NT2/D1 (cell line): ENCODE measurements around the gene BIRC5.

Experiments used
- DNase-seq: peaks from one replicate; pipeline ENCODE4 v3.0.0-alpha.2; 2011; ENCODE audit warnings: low read depth, low spot score
- H3K27me3 ChIP-seq: 2 replicates; pipeline ENCODE4 v1.6.0; 2011; ENCODE audit warnings: mild to moderate bottlenecking; ENCODE audit not compliant: insufficient read length, insufficient read depth
- H3K36me3 ChIP-seq: 2 replicates; pipeline ENCODE4 v1.6.1; 2011; ENCODE audit warnings: mild to moderate bottlenecking, low read length, mixed read lengths; ENCODE audit not compliant: insufficient read depth, insufficient read length
- H3K4me1 ChIP-seq: 2 replicates; pipeline ENCODE4 v1.5.1; 2011; ENCODE audit not compliant: insufficient read depth, insufficient read length
- H3K4me3 ChIP-seq: 2 replicates; pipeline ENCODE4 v1.5.1; 2011; ENCODE audit warnings: low read depth; ENCODE audit not compliant: insufficient read length
- H3K9ac ChIP-seq: 2 replicates; pipeline ENCODE4 v1.6.0; 2011; ENCODE audit warnings: low read depth; ENCODE audit not compliant: insufficient read length
- H3K9me3 ChIP-seq: 2 replicates; pipeline ENCODE4 v1.5.1; 2011; ENCODE audit warnings: mild to moderate bottlenecking, low read length; ENCODE audit not compliant: insufficient read depth
- SUZ12 ChIP-seq: IDR thresholded peaks from 2 replicates; pipeline ENCODE4 v1.6.1; 2011; ENCODE audit not compliant: insufficient read length, insufficient read depth; ENCODE audit errors: extremely low read depth
- YY1 ChIP-seq: IDR thresholded peaks from 2 replicates; pipeline ENCODE4 v1.6.1; 2011; ENCODE audit not compliant: insufficient read length, insufficient read depth
- ZNF274 ChIP-seq: IDR thresholded peaks from 2 replicates; pipeline ENCODE4 v1.6.1; 2011; ENCODE audit warnings: mild to moderate bottlenecking, low read depth, low read length

Gene BIRC5

GRCh38 chr17:78249074-78249817 lies 35.2 kb downstream of the BIRC5 start:
- Histone ChIP-seq H3K27me3 (no peaks in the 10 kb centered on the region), H3K9ac (peak overlapping the region; percentile 71), H3K4me3 (no peak overlapping the region), H3K36me3 (no peaks in the 10 kb centered on the region), H3K9me3 (peaks cover 6% of the 10 kb centered on the region; the same call in 1 of the 2 replicates), H3K4me1 (peaks cover 36% of the 10 kb centered on the region)
- DNase-seq: no peak
- TF ChIP-seq YY1: no peak
- no peak for TF ChIP-seq ZNF274
- no peak for TF ChIP-seq SUZ12

- peaks cover 6% of the 10 kb centered on the region; the same call in 1 of the 2 replicates for H3K9me3 ChIP-seq
- H3K4me1 ChIP-seq: peaks cover 36% of the 10 kb centered on the region
- TF ChIP-seq YY1 (no peak), SUZ12 (no peak), ZNF274 (no peak)
- H3K27me3 ChIP-seq: no peaks in the 10 kb centered on the region
- DNase-seq: no peak
- peak overlapping the region; percentile 71 for H3K9ac ChIP-seq
- peak overlapping the region; percentile 22 for H3K4me3 ChIP-seq
- no peaks in the 10 kb centered on the region for H3K36me3 ChIP-seq
These were observed 36.1 kb downstream of the BIRC5 start for GRCh38 chr17:78249818-78250806.

GRCh38 chr17:78250891-78251772 lies 37.1 kb downstream of the BIRC5 start:
- no peaks in the 10 kb centered on the region for H3K9me3 ChIP-seq
- H3K27me3 ChIP-seq: no peaks in the 10 kb centered on the region
- peak; percentile 80 for DNase-seq
- H3K36me3 ChIP-seq: no peaks in the 10 kb centered on the region
- H3K9ac ChIP-seq: peak overlapping the region; percentile 71
- H3K4me3 ChIP-seq: peak overlapping the region; percentile 22
- H3K4me1 ChIP-seq: peaks cover 38% of the 10 kb centered on the region
- TF ChIP-seq YY1 (no peak), ZNF274 (no peak), SUZ12 (no peak)

- DNase-seq: no peak
- TF ChIP-seq YY1 (no peak), ZNF274 (no peak), SUZ12 (no peak)
- Histone ChIP-seq H3K9ac (no peak overlapping the region), H3K9me3 (no peaks in the 10 kb centered on the region), H3K4me3 (no peak overlapping the region), H3K4me1 (peaks cover 44% of the 10 kb centered on the region), H3K36me3 (no peaks in the 10 kb centered on the region), H3K27me3 (no peaks in the 10 kb centered on the region)
These were observed 37.7 kb downstream of the BIRC5 start for GRCh38 chr17:78251773-78252103.

- Histone ChIP-seq H3K4me3 (no peak overlapping the region), H3K9me3 (no peaks in the 10 kb centered on the region), H3K27me3 (no peaks in the 10 kb centered on the region), H3K4me1 (peaks cover 48% of the 10 kb centered on the region), H3K9ac (peak overlapping the region; percentile 24), H3K36me3 (no peaks in the 10 kb centered on the region)
- no peak for DNase-seq
- TF ChIP-seq YY1: no peak
- no peak for TF ChIP-seq SUZ12
- no peak for TF ChIP-seq ZNF274
These were observed 38.1 kb downstream of the BIRC5 start for GRCh38 chr17:78252111-78252634.
